GM21515 (cell line): Measurements from ENCODE around the gene FAM193A.
"Not testable (repeated sequence)": the region's sequence is repeated elsewhere in the genome, so short reads cannot be mapped to it uniquely, and the experiment has no call there.

Experiments used
- ATAC-seq: cut with Tn5 transposase; IDR thresholded peaks from one replicate; pipeline ENCODE4 v1.9.1; 2021; ENCODE audit not compliant: unreplicated experiment

The FAM193A gene

DNA sequence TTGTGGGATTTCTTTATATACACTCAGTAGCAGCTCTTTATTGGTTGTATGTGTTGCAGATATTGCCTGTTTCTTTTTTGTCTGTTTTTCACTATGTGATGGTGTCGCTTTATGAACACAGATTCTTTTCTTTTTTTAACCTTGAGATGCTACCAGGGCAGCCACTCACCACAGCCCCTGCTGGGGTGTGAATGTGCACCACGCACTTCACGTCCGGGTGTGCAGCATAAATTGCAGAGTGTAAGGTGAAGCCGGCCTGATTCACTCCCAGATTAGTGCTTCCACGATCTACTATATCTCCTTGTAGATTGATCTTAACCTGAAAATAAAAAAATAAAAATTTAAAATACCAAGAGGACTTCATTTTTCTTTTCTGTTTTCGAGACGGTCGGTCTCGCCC, 71.4 kb downstream of the FAM193A start:
- no peak for ATAC-seq

- no peak for ATAC-seq
Observed at GRCh38 chr4:2608291-2608690, 71.8 kb downstream of the FAM193A start.

DNA sequence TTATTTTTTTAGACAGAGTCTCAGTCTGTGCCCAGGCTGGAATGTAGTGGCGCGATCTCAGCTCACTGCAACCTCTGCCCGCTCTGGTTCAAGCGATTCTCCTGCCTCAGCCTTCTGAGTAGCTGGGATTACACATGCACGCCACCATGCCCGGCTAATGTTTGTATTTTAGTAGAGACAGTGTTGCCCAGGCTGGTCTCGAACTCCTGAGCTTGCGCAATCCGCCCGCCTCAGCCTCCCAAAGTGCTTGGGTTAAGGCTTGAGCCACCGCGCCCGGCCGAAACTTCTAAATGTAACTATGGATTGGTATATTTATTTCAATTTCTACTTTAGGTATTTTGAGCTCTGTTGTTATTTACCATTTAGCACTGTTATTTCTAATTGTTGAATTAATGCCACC, 79.4 kb downstream of the FAM193A start:
- ATAC-seq: no peak

DNA sequence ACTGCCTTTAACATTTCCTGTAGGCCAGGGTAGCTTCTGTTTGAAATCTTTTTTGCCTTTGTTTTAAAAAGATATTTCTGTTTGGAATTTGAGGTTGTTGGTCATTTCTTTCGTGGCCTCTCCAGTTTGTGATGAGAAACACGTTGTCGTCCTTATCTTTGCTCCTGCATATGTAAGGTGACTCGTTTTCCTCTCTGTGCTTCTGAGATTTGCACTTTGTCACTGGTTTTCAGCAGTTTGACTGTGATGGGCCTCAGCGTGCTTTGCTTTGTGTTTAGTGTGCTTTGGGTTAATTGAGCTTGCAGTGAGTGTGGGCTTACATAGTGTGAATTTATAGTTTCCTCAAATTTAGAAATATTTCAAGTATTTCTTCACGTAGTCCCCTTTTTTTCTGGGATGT, 81.5 kb downstream of the FAM193A start:
- ATAC-seq: no peak

DNA sequence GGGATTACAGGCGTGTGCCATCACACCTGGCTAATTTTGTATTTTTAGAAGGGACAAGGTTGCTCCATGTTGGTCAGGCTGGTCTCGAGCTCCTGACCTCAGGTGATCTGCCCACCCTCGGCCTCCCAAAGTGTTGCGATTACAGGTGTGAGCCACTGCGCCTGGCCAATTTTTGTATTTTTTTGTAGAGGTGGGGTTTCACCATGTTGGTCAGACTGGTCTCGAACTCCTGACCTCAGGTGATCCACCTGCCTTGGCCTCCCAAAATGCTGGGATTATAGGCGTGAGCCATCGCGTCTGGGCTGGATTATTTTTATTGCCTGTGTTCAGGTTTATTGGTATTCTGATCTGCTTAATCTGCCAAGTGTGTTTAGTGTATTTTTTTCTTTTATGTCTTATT, 82.3 kb downstream of the FAM193A start:
- not testable (repeated sequence) for ATAC-seq

DNA sequence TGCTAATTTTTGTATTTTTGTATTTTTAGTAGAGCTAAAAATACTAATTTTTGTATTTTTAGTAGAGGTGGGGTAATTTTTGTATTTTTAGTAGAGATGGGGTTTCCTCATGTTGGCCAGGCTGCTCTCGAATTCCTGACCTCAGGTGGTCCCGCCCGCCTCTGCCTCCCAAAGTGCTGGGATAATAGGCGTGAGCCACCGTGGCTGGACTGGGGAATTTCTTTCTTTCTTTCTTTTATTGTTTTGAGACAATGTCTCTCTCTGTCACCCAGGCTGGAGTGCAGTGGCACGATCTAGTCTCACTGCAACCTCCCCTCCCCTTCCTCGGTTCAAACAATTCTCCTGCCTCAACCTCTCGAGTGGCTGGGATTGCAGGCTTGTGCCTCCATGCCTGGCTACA, 83.0 kb downstream of the FAM193A start:
- ATAC-seq: no peak

DNA sequence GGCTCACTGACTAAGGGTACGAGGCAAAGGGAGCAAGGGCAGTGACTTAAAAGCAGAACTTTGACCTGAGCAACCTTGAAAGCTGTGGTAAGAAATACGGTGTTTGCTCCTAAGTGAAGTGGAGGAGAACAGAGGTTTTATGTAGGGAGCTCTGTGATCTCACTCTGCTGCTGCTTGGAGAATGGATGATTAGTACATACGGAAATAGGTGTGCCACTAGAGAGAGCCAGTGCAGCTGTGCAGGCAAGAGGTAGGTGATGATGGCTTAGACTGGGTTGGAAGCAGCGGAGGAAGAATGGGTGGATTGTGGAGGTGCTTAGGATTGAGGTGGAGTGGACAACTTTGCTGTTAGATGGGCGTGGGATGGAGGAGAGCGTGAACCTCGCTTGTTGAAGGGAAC, 85.0 kb downstream of the FAM193A start:
- ATAC-seq: no peak

DNA sequence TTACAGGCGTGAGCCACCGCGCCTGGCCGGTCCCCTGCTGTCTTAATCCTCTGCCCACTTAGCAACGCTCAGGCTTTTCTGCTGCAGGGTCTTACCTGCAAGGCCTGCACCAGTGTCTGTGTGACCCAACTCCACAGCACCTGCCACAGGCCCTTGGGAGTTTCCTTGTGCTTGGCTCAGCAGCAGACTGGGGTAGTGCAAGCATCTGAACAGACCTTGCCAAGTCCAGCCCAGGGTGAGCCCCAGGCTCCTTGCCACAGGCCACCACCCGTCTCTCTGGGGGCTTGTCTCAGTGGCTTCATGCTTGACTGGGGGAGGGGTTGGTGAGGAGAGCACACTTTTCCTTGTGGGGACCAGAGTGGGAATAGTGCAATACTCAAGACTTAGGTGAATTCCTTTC, 87.0 kb downstream of the FAM193A start:
- ATAC-seq: no peak

GRCh38 chr4:2624782-2625530, 88.5 kb downstream of the FAM193A start:
- no peak for ATAC-seq

- no peak for ATAC-seq
Observed at GRCh38 chr4:2626231-2626630, 89.8 kb downstream of the FAM193A start.

DNA sequence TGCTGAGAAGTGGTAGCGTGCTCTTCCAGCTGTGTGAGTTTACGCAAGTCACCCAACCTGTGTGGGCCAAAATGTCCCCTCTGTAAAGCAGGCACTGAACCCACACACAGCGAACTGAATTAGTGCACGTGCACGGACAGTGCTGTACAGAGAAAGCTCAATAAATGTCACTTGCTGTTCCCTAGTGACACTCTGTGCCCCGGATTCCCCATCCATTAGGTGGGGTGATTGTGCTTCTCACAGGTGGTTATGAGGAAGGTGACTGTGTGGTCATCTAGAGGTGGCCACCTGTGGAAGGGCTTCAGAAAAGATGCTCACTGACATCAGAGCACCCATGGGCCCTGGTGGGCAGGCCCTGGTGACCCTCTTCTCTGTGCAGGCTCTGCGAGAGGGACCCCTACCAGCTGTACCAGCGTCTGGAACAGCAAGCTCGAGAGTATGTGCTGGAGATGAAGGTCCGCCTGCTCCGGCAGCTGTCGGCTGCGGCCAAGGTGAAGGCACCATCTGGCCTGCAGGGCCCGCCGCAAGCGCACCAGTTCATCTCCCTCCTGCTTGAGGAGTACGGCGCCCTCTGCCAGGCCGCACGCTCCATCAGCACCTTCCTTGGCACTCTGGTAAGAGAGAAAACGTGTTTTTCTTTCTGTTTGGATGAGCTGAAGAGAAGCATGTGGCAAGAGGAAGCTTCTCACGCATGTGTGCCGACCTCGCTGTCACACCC, 94.3 kb downstream of the FAM193A start:
- ATAC-seq: no peak

DNA sequence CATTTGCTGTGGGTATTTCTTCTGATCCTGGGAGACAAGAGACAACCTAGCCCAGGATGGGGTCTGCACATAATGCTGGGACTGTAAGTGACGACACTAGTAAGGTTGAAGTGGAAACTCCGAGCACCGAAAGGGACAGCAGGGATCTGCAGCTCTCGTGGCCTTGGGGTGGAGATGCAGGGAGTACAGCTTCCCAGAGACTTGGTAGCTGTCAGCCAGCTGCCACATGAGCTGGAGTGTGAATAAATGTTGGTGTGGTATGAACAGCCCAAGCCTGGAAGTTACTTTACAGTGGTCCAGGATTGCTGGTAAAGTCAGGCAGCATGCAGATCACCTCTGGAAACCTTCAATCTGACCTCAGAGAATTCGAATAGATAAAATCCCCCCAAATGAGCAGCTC, 97.6 kb downstream of the FAM193A start:
- no peak for ATAC-seq

GRCh38 chr4:2636331-2636730, 99.9 kb downstream of the FAM193A start:
- no peak for ATAC-seq

DNA sequence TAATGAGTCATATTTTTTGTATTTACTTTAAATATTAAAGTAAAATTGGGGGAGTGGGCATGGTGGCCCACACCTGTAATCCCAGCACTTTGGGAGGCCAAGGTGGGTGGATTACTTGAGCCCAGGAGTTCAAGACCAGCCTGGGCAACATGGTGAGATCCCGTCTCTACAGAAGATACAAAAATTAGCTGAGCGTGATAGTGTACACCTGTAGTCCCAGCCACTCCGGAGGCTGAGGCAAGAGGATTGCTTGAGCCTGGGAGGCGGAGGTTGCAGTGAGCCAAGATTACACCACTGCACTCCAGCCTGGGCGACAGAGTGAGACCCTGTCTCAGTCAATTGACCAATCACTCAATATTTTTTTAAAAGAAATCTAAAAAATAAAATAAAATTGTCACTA, 100.5 kb downstream of the FAM193A start:
- not testable (repeated sequence) for ATAC-seq

DNA sequence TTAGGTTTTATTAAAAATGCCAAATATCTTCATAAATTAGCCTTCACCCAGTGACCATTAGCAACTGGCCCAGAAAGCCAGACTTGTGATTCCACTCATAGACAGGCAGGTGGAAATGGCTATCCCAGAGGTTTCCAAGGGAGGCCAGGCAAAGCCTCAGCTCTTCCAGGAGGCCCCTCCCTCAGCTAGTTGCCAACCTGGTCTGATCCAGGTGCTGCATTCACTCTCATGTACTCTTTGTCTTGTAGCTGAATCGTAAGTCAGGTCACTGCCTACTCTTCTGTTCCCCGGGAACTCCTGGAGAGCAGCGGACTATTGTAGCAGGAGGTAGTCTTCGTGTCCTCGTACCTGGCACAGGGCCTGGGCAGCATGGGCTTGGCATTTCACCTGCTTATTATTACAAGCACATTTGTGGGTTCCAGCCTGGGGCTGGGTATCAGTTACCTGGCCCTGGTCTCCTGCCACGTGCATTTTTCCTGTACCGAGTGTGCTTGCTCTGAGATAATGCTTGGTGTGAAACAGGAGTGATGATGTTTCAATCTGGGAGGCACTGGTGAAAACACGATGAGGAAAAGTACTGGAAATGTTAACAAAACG, 101.6 kb downstream of the FAM193A start:
- no peak for ATAC-seq

- no peak for ATAC-seq
Observed at GRCh38 chr4:2638730-2639129, 102.3 kb downstream of the FAM193A start.

DNA sequence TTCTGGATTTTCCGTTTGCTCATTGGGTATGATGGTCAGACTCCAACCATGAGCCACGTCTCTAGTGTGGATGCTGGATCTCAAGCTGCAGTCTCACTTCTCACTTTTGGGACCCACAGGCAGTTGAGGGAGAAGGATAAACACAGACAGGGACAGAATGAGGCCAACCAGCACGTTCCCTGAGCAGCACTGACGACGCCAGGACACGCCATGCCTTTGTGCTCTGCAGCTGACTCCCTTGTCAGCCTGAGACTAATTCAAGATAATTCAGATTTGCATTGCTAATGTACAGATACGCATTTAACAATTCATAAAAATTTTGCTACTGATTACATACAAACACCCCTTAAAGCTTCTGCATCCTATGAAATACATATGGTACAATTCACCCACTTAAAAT, 106.5 kb downstream of the FAM193A start:
- ATAC-seq: no peak

- ATAC-seq: no peak
Observed at GRCh38 chr4:2643555-2643954, 107.1 kb downstream of the FAM193A start.

- no peak for ATAC-seq
Observed at GRCh38 chr4:2646396-2647149, 110.1 kb downstream of the FAM193A start.

GRCh38 chr4:2647403-2648158, 111.1 kb downstream of the FAM193A start:
- no peak for ATAC-seq
